Endometrial microvascular endothelial cells (primary cell): ENCODE data around the gene TRMT112. TPM values are rescaled to one million over a fixed set of nuclear protein-coding genes. Genes with fewer than 3 reads are reported as not detected.

Experiments used
- in situ Hi-C: cut with HindIII; loops from 2 replicates; pipeline ENCODE4 v1.10.0; 2017; ENCODE audit warnings: low sequenced_read_pairs, low pct_unique_long_range_greater_than_20kb; ENCODE audit errors: inconsistent ontology term
- total RNA-seq: library from RNA; depleted of rRNA; stranded (reverse); fragments of >200 nt; gene quantifications from one replicate; pipeline ENCODE4 v1.2.3, GENCODE V29; 2015; ENCODE audit errors: inconsistent ontology term

TRMT112 gene
- total RNA-seq, result 256 TPM

DNA sequence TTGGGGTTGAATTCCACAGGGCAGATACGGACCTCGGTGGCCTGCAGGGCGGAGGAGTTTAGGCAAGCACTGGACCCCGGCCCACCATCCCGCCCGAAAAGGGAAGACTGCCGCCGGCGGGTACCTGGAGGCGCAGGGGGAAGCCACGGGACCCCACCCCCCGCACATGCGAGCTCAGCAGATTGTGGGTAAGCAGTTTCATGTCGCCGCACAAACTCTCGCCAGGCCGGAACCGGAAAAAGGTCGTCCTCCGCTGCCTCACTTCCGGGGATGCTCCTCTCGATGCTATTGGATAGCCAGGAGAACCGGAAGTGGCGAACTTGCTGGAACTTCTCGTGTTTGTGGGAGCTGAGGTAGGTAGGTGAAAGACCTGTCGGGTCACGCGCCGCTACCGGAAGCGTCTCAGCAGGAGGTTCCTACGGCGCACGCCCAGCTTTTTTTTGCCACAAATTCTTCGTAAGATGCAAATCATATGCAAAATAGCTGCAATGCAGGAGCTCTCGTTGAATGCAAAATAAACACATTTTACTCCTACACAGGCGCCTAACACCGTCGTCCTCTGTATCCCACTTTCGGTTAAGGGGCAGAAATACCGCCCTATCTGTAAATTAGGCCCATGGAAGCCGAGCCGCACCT, at the start of gene TRMT112:
Gene TRMT112, minus strand, starts transcription at position 235 of the 636 bp plus-strand sequence. Its CDS starts 33 bp downstream, at position 202.
- in situ Hi-C loops, result no loop called here

DNA sequence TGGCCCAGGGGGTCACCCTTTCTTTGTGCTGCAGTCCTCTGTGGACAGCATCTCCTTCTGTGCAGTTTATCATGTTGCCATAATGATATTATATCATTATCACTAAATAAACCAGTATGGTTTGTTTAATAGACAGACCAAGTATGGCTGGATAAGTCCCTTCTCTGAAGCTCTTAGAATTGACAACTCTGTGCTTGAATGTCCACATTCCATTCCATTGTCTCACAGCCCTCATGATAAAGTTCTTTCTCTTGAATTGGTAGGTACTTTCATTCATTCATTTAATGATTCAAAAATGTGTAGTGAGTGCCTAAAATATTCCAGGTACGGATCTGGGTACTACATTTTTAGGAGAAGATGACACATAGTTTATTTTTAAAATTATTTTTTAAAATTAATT, 49.4 kb upstream of the TRMT112 start:
- in situ Hi-C loops, result no loop called here

DNA sequence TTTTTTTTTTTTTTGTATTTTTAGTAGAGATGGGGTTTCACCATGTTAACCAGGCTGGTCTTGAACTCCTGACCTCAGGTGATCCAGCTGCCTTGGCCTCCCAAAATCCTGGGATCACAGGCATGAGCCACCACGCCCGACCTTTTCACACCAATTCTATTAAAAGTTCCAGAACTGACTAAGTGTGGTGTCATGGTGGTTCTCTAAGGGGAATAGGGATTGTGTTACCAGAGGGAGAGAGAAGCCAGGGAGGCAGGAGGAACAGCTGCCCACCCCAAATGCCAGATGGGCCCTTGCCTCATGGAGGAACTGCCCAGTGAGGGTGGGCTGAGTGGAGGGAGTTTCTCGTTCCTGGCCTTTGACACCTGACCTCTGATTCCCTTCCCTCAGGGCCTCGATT, 47.6 kb upstream of the TRMT112 start:
- in situ Hi-C loops, result no loop called here

DNA sequence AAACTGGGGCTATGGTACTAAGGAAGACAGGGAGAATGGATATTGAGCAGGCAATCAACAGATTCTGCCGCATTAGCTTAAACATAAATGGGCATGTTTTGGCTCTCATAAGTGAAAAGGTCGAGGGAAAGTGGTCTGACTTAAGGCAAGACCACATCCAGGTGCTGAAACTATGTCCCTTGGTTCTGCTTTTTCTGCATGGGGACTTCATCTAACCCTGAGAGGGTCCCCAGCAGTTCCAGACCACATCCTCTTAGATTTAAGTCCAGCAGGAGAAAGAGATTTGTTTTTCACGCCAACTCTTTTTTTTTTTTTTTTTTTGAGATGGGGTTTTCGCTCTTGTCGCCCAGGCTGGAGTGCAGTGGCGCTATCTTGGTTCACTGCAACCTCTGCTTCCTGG, 47.1 kb upstream of the TRMT112 start:
- in situ Hi-C loops, result no loop called here

DNA sequence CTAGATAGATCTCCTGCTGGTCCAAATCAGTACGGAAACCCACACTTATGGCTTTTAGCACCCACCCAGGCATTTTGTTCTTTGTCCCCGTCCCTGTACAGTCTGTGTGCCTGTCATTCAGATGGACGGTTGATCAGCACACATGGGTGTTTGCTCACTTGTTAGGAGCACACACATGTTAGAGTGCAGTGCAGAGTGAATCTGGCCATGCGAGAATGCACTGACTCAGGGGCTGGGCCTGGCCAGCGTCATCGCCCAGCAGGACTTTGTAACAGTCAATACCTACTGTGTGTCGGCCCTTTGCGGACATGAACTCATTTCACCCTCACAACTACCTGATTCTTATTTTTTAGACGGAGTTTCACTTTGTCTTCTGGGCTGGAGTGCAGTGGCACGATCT, 45.0 kb upstream of the TRMT112 start:
- in situ Hi-C loops, result no loop called here

DNA sequence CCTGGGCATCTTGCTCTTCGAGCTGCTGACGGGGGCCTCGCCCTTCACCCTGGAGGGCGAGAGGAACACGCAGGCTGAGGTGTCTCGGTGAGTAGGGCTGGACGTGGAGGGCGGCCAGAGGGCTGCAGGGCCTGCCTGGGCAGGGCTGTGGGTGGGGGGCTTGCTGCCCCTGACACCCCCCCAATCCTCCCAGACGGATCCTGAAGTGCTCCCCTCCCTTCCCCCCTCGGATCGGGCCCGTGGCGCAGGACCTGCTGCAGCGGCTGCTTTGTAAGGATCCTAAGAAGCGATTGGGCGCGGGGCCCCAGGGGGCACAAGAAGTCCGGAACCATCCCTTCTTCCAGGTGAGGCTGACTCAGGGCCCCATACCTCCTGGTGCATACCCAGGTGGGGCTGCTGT, 44.3 kb upstream of the TRMT112 start:
- in situ Hi-C loops, result no loop called here

DNA sequence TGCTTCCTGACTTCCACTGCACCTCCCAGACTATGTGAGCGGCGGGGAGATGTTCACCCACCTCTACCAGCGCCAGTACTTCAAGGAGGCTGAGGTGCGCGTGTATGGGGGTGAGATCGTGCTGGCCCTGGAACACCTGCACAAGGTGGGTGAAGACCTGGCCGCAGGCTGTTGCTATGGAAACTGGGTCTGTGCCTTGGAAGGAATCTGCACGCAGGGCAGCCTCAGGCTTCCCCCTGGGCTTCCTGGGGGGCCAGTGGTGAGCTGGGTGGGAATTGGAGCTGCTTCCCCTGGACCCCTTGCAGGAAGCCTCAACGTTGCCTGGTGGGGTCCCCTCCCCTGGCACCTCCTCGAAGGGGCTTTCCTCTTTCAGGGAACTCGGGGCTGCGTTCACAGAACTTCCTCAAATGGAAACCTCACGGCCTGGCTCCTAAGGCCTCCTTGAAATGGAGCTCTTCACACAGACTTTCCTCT, 43.1 kb upstream of the TRMT112 start:
- in situ Hi-C loops, result no loop called here

DNA sequence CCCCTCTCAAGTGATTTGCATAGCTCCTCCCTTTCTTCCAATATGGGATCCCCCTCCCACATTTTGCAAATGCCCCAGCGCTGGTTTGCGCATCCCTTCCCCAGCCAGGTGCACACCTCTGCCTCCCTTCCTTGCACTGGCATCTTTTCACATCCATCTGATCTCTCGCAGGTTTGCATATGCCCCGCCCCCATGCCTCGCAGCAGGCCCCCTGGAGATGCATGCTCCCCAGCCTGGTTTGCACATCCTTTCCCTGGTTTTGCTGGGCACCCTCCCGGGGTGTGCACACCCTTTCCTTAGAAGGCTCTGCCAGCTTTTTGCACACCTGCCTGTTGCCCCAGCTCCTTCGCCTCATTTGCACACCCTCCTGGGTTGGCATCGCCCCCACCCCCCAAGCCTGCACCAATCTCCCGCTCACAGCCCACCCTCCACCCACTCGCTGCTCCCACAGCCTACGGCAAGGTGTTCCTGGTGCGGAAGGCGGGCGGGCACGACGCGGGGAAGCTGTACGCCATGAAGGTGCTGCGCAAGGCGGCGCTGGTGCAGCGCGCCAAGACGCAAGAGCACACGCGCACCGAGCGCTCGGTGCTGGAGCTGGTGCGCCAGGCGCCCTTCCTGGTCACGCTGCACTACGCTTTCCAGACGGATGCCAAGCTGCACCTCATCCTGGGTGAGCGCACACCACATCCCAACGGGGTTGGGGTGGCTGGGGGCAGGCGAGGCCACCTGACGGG, 42.5 kb upstream of the TRMT112 start:
- in situ Hi-C loops, result no loop called here

DNA sequence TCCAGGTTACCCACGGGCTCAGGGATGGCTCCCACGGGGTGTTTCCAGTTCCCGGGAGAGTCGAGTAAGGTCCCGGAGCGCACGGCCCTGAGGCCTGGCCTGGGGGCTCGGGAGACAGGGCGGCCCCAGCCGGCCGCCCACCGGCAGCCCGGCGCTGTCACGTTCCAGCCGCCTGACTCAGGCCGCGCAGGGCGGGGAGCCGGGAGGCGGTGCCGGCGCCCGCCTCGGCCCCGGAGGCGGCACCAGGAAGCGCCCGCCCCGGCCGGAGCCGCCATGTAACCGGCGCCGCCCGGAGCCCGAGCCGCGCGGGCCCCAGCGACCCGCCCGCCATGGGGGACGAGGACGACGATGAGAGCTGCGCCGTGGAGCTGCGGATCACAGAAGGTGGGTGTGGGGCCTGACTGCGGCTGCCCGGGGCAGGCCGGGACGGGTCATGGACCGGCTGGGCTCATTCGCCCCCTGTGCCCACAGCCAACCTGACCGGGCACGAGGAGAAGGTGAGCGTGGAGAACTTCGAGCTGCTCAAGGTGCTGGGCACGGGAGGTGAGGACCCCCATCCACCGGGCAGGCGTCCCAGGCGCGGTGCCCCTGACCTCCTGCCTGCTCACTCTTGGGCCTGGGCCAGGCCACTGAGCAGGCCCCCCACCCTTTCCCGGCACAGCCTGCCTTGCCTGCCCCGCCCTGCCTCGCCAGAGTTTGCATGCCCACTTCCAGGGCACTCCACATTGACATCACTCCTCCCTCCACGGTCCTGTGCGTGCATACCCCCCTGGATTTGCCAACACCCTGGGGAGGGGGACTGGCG, 41.8 kb upstream of the TRMT112 start, which contains the start of gene RPS6KA4:
Gene RPS6KA4, plus strand, starts transcription at position 256 of the 805 bp plus-strand sequence. Its CDS starts 74 bp downstream, at position 330.
- in situ Hi-C loops, result no loop called here

DNA sequence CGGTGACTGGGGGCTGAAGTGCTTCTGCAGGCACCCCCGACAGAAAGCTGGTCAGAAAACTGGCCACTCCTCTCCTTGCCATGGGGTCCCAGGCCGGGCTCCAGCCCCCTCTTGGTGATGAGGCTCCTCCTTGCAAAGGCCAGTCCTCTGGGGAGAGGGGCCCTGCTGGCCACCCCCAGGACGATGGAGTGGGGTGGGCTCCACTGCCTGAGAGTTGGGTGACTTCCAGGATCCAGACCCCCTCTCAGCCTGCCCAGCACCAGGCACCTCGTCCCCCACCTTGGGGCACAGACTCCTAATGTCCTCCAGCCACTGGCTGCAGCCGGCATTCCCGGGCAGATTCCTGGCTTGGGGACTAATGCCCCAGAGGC, 41.2 kb upstream of the TRMT112 start:
- in situ Hi-C loops, result no loop called here

DNA sequence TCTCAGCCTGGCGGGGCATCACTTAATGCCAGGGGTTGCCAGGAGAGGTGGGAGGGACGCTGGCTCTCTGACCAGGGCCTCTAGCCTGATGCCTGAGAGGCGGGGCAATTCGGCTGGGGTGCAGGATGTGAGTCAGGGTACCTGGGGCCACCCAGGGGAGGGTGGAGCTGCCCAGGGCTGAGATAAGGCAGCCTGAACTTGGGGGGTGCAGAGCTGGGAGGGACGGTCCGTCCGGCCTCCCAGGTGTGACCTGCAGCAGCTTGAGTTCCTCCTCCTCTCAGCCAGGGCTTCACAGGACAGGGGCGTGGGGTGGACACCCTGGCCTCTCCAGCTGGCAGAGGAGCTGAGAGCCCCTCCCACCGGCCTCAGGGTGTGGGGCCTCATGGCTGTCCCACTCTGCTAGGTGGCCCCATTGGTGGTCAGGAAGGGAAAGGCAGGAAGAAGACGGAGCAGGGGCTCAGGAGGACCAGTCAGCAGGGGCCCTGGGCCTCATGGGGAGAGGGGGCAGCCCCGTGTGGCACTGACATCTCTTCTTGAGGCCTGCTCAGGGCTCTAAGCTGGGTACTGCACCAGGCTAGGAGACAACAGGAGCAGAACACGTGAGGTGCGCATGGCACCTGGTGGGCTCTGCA, 40.7 kb upstream of the TRMT112 start:
- in situ Hi-C loops, result no loop called here

DNA sequence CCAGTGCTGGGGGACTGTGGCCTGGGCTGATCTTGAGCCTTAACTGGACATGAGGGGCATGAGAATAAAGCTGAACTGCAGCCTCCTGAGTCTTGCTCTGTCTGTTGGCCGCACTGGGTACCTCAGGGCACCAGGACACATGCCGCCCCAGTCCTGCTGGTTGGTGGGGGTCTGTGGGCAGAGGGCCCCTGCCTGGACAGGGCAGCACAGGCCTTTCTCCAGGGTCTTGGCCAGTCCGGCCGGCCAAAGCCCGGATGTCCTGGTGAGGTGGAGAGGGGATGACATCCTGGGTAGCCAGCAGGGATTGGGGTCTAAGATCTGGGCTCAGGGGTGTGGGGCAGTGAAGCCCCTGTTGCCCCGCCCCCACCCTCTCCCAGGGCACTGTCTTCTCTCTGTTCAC, 40.1 kb upstream of the TRMT112 start:
- in situ Hi-C loops, result no loop called here

DNA sequence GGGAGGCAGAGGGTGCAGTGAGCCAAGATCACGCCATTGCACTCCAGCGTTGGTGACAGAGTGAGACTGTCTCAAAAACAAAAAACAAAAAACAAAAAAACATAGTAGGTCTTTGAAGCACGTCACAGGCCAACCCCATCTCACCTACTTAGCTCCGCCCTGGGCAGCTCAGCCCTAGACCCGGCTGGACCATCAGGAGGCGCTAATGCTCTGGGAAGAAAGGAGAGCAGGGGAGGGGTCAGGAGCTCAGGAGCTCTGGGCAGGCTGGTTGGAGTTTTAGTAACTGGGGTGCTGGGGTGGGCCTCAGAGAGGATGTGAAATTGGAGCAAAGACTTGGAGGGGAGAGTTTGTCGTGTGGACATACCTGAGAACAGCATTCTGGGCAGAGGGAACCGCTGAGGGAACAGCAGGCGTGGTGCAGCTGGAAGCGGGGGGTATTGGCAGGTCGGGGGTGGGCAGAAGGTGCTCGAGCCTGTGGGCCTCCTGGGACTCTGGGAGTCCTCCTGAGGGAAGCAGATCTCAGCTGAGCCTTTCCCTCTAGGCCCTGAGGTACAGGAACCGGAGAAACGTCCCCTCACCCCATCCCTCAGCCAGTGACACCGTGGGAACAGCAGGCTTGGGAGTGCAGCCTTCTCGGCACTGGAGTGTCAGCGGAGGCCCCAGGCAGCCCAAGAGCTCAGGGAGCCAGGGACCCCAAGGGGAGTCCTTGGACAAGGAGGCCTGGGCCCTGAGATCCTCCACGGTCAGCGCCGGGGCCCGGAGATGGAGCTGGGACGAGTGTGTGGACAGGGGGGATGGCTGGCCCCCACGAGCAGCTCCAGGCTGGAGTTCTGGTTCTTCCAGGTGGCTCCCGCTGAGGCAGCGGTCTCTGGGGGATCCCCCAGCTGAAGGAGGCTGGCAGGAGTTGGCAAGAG, 39.4 kb upstream of the TRMT112 start:
- in situ Hi-C loops, result no loop called here

DNA sequence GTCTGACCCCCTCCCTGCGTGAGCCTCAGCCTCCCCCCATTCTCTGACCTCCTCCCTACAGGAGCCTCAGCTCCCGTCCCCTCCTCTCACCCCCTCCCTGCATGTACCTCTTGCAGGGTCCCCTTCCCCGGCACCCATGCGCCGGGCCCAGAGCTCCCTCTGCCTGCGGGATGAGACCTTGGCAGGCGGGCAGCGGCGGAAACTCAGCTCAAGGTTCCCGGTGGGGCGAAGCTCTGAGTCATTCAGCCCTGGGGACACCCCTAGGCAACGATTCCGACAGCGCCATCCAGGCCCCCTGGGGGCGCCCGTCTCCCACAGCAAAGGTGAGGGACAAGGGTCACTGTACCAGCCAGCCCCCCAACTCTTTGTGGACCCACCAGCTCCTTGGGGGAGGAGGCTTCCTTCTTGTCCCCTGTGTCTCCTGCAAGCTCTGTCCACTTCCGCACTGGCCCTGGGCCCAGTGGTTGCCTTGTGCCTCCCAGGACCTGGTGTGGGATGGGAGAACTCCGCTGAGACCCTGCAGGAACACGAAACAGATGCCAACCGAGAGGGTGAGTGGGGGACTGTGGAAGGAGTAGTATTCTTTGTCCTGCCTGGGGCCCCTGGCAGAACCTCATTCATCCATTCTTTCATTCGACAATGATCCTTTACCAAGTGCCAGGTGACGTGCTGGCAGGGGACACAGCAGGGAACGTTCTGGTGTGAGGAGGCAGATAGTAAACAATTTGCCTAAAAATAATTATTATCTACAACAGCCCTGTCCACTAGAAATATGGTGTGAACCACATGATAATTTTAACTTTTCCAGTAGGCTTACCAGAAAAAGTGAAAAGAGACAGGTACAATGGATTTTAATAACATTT, 38.0 kb upstream of the TRMT112 start:
- in situ Hi-C loops, result no loop called here

DNA sequence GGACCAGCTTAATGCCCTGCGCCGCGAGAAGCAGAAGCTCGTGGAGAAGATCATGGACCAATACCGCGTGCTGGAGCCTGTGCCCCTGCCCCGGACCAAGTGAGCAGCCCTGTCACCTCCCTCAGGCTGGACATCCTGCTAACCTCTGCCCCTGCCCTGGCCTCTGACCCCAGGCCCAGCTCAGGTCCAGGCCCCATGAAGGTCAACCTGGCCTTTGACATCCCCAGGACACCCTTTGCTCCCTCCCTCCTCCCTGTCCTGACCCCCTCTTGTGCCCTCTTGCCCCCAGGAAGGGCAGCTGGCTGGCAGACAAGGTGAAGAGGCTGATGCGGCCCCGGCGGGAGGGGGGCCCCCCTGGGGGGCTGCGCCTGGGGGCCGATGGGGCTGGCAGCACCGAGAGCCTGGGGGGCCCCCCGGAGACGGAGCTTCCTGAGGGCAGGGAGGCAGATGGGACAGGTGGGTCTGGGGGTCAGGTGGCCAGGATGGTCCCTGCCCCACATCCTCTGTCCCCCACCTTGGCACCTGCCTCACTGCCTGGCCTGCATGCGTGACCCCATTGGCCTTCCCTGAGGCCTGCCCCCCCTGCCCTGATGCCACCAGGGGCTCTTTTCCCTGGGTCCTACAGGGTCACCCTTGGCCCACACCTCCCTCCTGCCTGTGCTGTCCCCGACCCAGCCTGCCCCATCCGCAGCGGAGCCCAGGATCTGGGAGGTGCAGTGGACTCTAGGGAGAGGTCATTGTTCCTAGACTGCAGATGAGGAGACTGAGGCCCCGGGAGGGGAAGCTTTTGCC, 36.6 kb upstream of the TRMT112 start:
- in situ Hi-C loops, result no loop called here

DNA sequence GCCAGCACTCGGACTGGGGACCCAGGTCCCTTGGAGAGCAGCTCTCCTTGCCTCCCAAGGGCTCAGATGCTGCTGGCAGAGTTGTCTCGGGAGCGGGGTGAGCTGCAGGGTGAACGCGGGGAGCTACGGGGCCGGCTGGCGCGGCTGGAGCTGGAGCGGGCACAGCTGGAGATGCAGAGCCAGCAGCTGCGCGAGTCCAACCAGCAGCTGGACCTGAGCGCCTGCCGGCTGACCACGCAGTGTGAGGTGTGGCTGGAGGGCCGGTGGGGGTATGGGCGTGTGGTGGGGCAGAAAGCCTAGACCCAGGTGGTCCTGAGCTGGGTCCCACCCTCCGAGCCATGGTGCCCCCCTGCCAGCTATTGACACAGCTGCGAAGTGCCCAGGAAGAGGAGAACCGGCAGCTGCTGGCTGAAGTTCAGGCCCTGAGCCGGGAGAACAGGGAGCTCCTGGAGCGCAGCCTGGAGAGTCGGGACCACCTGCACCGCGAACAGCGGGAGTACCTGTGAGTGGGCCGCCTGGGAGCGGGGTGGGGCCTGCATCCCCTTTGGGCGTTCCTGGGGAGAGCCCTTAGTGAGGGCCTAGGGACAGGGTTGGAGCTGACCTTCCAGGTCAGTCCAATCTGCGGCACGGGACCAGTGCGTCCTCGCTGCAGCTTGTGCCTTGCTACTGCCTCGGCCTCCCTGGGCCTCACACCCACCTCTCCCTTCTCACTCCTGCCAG, 35.8 kb upstream of the TRMT112 start:
- in situ Hi-C loops, result no loop called here
